Measurements from ENCODE around the gene FIGN. TPM values are rescaled to one million over a fixed set of nuclear protein-coding genes. Genes with fewer than 3 reads are reported as not detected.

Gene FIGN
- total RNA-seq, 1 experiment from 2014 or later = 1.5 TPM

DNA sequence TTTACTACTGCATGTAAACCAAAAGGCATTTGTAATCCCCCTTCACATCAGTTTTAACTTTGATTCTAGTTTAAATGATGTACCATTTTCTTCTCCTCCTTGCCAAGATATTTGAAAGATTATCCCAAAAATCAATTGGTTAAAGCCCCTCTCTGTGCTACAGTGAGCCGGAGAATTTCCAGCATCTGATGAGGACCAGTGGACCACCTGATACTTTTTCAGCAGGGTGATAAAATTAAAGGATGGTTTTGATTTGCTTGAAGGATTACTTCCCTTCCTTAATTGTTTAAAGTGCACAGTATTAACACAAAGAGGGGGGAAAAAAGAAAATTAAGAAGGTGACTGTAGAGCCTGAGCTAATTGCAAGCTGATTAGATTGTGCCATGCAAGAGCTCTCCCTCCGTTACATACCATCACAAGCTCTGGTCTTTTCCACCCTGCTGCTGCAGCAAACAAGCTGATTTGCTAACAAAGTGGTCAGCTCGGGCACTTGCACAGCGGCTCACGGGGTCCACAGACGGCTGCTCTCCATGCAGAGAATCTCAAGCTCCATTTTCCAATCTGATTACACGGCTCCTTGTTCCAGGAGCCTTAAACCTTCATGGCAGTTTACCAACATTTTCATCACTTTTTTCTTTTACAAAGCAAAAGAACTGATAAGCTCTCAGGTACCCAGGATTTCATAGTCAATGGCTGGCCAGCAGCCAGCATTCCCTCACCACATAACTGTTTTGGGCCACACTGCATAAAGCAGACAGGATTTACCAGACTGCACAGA lies 22.1 kb downstream of the FIGN start:
- intact Hi-C loops (cut with micrococcal nuclease) = no loop called here
- no TSS peak for BruUV-seq (replicated peaks)
- Histone ChIP-seq H4K20me1 (ENCODE audit: low read length) (no peaks in the 10 kb centered on the region), H2AFZ (ENCODE audit: low read length) (no peak overlapping the region), H3K27me3 (ENCODE audit: low read length) (no peaks in the 10 kb centered on the region), H3K36me3 (ENCODE audit: low read depth, low read length) (no peaks in the 10 kb centered on the region), H3K27ac (ENCODE audit: low read length) (no peak overlapping the region), H3F3A (ENCODE audit: low read length, unreplicated experiment) (no peaks in the 10 kb centered on the region), H3K9me3 (ENCODE audit: low read length) (no peaks in the 10 kb centered on the region), H3K4me1 (ENCODE audit: insufficient read depth, low read length) (no peaks in the 10 kb centered on the region), H3K4me3 (ENCODE audit: low read length) (no peak overlapping the region), H3K79me2 (ENCODE audit: low read length) (no peaks in the 10 kb centered on the region), H3K4me2 (ENCODE audit: low read length) (no peak overlapping the region), H3K9me2 (replicated peaks; ENCODE audit: low read length) (no peaks in the 10 kb centered on the region), H3K9ac (ENCODE audit: low read length) (no peak overlapping the region)
- ChIA-PET POLR2A (ENCODE audit: unreplicated experiment) (no interaction called here), CTCF (no interaction called here)
- ATAC-seq (no peak), DNase-seq (no peak)
- TF ChIP-seq, protein P1, sequence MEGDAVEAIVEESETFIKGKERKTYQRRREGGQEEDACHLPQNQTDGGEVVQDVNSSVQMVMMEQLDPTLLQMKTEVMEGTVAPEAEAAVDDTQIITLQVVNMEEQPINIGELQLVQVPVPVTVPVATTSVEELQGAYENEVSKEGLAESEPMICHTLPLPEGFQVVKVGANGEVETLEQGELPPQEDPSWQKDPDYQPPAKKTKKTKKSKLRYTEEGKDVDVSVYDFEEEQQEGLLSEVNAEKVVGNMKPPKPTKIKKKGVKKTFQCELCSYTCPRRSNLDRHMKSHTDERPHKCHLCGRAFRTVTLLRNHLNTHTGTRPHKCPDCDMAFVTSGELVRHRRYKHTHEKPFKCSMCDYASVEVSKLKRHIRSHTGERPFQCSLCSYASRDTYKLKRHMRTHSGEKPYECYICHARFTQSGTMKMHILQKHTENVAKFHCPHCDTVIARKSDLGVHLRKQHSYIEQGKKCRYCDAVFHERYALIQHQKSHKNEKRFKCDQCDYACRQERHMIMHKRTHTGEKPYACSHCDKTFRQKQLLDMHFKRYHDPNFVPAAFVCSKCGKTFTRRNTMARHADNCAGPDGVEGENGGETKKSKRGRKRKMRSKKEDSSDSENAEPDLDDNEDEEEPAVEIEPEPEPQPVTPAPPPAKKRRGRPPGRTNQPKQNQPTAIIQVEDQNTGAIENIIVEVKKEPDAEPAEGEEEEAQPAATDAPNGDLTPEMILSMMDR (conservative IDR thresholded peaks at IDR 0.05; ENCODE audit: low read depth, low read length) = no peak
- TF ChIP-seq EZH2phosphoT487 (IDR thresholded peaks at IDR 0.05; ENCODE audit: borderline replicate concordance, low read length) (no peak), EZH2 (IDR thresholded peaks at IDR 0.05; ENCODE audit: low read length, unreplicated experiment) (no peak)

DNA sequence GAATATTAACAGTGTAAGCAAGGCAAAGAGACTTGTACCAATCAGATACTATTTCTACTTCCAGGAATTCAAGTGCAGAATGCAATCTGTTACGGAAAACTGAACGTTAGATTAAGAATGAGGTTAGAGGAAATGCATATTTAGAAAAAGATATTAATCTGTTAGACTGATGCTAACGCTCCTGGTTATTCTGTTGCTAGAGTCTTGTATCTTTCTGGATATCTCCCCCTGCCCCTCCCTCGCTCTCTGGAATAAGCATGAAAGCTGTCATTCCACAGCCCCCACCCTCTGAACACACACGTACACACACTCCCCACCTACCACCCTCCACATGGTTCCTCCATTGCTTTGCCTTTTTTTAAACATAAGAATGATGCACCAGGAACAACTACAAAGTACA lies 24.1 kb downstream of the FIGN start:
- no peak for ATAC-seq
- H3K9me2 ChIP-seq (replicated peaks; ENCODE audit: low read length) = no peaks in the 10 kb centered on the region
- ChIA-PET CTCF (no interaction called here), POLR2A (ENCODE audit: unreplicated experiment) (no interaction called here)
- BruUV-seq (replicated peaks) = no TSS peak
- no peaks in the 10 kb centered on the region for H3K36me3 ChIP-seq (ENCODE audit: low read depth, low read length)
- H3K4me1 ChIP-seq (ENCODE audit: insufficient read depth, low read length) = no peaks in the 10 kb centered on the region
- no peaks in the 10 kb centered on the region for H3K9me3 ChIP-seq (ENCODE audit: low read length)
- no peaks in the 10 kb centered on the region for H3K27me3 ChIP-seq (ENCODE audit: low read length)
- H3K9ac ChIP-seq (ENCODE audit: low read length) = no peak overlapping the region
- intact Hi-C loops (cut with micrococcal nuclease) = no loop called here
- H3K27ac ChIP-seq (ENCODE audit: low read length) = no peak overlapping the region
- H3K4me3 ChIP-seq (ENCODE audit: low read length) = no peak overlapping the region
- no peak overlapping the region for H3K4me2 ChIP-seq (ENCODE audit: low read length)
- TF ChIP-seq, protein P1 (conservative IDR thresholded peaks at IDR 0.05; ENCODE audit: low read depth, low read length) = no peak
- TF ChIP-seq EZH2 (IDR thresholded peaks at IDR 0.05; ENCODE audit: low read length, unreplicated experiment) = no peak
- no peak for TF ChIP-seq EZH2phosphoT487 (IDR thresholded peaks at IDR 0.05; ENCODE audit: borderline replicate concordance, low read length)
- no peaks in the 10 kb centered on the region for H3K79me2 ChIP-seq (ENCODE audit: low read length)
- H4K20me1 ChIP-seq (ENCODE audit: low read length) = no peaks in the 10 kb centered on the region
- no peaks in the 10 kb centered on the region for H3F3A ChIP-seq (ENCODE audit: low read length, unreplicated experiment)
- no peak for DNase-seq
- H2AFZ ChIP-seq (ENCODE audit: low read length) = no peak overlapping the region

DNA sequence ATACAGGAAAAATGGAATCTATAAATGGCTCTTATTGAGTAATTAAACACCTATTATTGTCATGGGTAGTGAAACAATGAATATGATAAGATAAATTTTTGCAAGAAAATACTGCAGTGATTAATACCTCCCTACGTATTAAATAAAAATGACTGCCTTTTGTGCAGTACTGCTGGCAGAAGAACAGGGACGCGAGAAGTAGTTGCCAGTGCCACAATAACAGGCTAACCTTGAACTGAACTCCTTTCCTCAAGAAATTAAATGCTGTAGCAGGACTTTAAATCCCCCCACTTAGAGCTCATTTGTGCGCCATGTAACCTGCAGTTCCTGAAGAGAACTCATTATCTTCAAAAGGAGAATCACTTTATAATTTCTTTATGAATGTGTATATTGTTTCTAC lies 24.6 kb downstream of the FIGN start:
- Histone ChIP-seq H3K27me3 (ENCODE audit: low read length) (no peaks in the 10 kb centered on the region), H3K4me3 (ENCODE audit: low read length) (no peak overlapping the region), H3K9me2 (replicated peaks; ENCODE audit: low read length) (no peaks in the 10 kb centered on the region), H3K9me3 (ENCODE audit: low read length) (no peaks in the 10 kb centered on the region), H3F3A (ENCODE audit: low read length, unreplicated experiment) (no peaks in the 10 kb centered on the region), H3K4me2 (ENCODE audit: low read length) (no peak overlapping the region), H3K9ac (ENCODE audit: low read length) (no peak overlapping the region), H3K27ac (ENCODE audit: low read length) (no peak overlapping the region), H3K4me1 (ENCODE audit: insufficient read depth, low read length) (no peaks in the 10 kb centered on the region), H4K20me1 (ENCODE audit: low read length) (no peaks in the 10 kb centered on the region), H3K36me3 (ENCODE audit: low read depth, low read length) (no peaks in the 10 kb centered on the region), H2AFZ (ENCODE audit: low read length) (no peak overlapping the region), H3K79me2 (ENCODE audit: low read length) (no peaks in the 10 kb centered on the region)
- intact Hi-C loops (cut with micrococcal nuclease) = no loop called here
- no TSS peak for BruUV-seq (replicated peaks)
- CTCF ChIA-PET = no interaction called here
- POLR2A ChIA-PET (ENCODE audit: unreplicated experiment) = no interaction called here
- ATAC-seq = no peak
- no peak for DNase-seq
- TF ChIP-seq EZH2 (IDR thresholded peaks at IDR 0.05; ENCODE audit: low read length, unreplicated experiment) (no peak), EZH2phosphoT487 (IDR thresholded peaks at IDR 0.05; ENCODE audit: borderline replicate concordance, low read length) (no peak)
- TF ChIP-seq, protein P1 (conservative IDR thresholded peaks at IDR 0.05; ENCODE audit: low read depth, low read length) = no peak
